Activated CD8-positive, alpha-beta memory T cell treated with anti-CD3 and anti-CD28 coated beads, Interleukin-2, amount 50 U/mL, for 1 hour (primary cell): ENCODE data around the gene DNAH3.
"Not testable (repeated sequence)": the region's sequence is repeated elsewhere in the genome, so short reads cannot be mapped to it uniquely, and the experiment has no call there.

Experiments
- DNase-seq: peaks from one replicate; pipeline ENCODE4 v3.0.0-alpha.2; 2020; ENCODE audit errors: extremely low read depth

Gene DNAH3

DNA sequence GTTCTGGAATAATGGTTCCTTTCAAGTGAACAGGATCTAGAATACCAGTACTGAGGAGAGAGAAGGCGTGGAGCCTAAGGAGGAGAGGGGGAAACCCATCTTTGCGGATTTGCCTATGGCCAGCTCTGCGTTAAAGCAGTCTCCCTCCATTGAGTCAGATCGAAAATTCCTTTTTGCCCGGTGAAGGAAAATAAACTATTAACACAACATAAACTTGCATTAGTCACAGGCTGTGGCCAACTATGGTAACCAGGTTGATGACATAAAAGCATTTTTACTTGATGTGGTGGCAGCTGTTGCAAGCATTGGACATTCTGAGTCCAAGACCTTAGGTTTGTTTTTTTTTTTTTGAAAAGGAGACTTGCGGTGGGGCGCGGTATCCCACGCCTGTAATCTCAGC lies 16.7 kb upstream of the DNAH3 start:
- DNase-seq = no peak

DNA sequence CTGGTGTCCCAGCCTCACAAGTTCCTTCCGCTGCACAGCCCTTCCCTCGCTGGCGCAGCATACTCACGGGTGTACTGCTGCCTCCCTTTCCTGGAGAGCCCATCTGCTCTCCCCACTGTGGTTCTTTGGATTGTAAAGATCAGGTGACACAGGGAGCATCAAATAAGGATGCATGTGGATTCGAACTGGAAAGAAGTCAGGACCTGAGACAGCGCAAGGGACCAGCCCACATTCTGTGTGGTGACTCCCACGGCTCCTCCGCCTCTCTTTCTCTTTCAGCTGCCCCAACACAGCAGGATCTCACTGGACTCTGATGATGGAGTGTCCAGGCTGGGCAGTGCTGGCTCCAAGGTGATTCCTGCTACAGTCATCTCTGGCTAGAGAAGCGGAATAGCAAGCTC lies 15.9 kb upstream of the DNAH3 start:
- no peak for DNase-seq

DNA sequence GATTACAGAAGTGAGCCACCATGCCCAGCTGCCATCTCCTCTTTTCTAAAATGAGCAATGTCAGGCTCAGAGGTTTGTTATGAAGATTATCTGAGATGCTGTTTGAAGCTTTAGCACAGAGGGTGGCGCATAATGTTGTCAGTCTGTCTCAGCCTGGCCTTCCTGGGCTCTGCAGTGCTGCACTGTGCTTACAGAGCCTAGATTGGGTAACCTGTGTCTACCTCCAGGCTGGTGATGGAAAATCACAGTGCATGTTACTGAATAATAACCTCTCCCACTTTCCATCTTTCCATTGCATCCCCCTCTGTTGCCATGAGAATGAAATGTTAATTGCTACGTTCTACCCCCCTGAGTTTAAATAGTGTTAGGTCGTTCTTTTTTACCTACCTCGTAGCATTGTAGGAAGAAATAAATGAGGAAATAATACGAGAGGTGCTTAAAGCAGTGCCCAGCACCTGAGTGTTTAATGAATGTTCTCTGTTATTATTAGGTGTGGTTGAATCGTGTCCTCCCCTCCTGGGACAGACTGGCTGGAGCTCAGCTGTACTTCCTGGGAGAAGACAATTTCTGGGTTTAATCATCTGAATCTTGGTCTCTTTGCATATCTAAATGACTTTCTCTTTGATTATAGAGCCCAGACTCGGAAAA lies 14.0 kb upstream of the DNAH3 start:
- no peak for DNase-seq

DNA sequence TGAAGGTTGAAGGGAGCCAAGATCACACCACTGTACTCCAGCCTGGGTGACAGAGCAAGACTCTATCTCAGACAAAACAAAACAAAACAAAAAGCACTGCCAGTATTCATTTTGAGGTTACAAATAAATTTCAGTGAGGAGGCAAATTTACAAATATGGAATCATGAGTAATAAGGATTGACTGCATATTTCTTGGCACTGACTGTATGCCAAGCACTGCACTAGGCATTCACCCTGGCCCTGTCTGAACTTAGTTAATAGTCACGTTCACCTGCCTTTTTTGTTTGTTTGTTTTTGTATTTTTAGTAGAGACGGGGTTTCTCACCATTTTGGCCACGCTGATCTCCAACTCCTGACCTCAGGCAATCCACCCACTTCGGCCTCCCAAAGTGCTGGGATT lies 12.9 kb upstream of the DNAH3 start:
- no peak for DNase-seq

DNA sequence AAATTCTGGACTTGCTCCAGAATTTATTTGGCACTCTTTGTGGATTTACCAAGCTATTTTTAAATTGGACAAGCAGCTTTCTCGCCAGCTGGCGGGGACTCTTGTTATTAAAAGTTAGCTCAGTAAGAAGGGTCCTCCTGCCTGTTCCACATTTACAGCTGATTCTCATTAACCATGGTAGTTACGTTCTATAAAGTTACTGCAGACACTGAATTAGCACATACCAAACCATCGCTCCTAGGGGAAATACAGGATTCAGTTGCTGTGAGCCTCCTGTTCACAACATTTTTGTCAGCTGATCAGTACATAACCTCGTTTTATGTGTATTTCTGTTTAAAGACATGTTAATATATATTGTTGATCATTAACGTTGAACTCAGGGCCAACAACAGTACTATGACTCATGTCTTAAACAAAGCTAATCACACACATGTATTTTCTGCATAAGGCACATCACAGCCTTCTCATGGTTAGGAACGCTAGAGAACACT lies 12.1 kb upstream of the DNAH3 start:
- no peak for DNase-seq

DNA sequence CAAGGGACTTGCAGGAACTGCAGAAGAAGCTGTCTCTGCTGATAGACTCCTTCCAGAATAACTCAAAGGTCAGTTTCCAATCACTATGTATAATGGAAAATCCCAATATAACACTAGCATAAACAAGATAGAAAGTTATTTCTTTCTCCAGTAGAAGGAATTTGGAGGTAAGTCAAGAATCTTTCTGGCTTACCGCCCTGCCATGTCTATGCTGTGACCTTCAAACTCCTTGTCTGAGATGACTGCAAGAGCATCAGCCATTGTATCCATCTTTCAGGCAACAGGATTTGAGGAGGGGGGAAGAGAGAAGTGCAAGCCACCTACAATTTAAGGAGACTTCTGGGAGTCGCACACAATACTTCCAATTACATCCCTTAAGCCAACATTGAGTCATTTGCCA lies 10.6 kb upstream of the DNAH3 start:
- DNase-seq = no peak

DNA sequence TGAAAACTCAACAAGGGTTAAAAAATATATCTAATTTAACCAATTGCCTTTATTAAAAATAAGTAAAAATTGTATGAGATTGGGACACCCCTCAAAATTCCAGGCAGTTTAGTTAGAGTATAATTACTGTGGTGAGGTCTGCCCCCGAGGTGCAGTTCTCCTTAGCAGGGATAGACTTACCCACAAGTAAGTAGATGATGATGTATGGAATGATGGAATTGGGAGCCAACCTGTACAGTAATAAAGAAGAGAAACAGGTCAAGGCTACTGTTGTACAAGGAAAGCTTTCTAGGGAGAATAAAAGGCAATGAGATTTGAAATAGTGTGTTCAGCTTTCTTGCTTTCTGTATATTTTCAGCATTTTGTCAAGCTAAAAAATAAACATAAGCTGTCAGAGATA lies 9.6 kb upstream of the DNAH3 start:
- no peak for DNase-seq

DNA sequence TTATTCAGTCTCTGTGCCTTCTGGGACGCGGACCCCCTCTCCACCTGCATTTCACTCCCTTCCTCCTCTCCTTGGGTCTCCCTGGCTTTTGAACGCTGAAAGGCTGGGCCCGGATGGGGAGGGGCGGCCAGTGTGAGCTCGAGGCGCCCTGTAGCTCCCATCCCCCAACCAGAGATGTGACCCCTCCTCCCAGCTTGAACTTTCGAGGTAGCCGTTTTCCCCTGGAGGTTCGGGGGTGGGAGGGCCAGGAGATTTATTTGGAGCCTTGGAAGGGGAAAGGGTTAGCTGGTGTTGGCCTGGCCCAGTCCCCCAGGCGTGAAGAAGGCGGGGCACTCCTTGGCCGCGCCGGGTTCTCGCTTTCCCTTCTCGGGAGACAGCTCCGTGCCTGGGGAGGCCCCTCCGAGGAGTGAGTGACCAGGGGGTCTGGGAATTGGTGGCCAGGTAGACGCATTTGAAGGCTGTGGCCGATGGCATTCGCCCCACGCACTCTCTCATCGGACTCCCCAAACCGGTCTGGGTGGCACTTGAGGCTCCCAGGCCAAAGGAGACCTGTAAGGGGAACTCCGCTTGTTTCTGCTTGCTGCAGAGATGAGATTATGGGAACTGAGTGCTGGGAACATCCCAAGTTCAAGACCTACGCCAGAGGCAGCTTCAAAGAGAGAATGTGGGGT lies 8.8 kb upstream of the DNAH3 start:
- no peak for DNase-seq

DNA sequence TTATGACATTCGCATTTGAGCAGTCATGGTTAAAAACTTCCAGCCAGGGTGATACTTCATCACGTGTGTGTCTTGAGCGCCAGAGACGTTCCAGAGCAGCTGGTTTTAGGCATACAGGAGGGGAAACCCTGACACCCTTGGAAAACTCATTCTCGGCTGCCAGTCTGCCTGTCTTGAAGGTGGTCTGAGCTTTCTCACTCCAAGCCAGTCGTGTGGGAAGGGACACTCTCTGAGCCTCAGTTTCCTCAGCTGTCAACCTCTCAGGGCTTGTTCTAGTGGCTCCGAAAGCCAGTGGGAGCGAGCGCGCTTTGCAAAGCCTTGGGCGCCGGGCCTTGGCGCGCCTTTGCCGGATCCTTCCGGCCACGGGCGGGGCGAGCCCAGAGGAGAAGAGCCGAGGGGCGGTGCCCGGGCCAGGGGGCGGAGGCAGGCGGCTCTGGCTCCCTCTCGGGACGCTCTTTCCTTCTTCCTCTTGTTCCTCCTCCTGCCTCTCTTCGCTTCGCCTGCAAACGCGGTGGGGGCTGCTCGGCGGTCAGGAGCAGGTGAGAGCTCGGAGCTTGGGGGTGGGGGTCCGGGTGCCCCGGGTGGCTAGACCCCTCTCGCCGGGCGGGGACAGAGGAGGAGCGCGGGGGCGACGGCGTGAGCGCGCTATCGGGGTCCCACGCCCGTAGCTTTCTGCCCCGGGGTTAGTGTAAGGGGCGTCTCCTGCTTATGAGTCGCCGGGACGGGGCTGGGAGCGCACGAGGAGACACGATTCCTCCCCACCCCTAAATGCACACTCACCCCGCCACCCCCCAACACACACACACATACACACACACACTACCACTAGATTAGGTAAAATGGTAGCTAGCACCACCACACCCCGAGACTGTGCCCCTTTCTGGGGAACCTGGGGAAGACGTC lies 7.8 kb upstream of the DNAH3 start, which contains the start of gene LDAF1:
TSS of gene LDAF1 (plus strand) at position 467 of the 903 bp plus-strand sequence. CDS start 2,509 bp downstream, outside the sequence.
- no peak for DNase-seq

DNA sequence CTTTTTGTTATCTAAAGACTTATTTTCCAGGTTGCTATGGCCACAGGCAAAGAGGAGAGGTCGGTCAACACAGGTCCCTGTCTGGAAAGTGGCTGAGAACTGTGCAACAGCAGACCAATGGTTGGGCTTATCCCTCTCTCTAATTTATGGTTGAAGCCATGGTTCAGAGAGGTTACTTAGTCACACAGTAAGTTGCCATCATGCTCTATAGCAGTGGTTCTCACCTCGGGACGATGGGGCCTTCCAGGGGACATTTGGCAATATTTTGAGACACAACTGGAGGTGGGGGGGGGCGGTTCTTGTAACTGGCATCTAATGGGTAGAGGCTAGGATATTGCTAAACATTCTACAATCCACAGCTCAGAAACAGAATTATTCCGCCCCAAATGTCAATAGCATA lies 7.0 kb upstream of the DNAH3 start:
- no peak for DNase-seq

DNA sequence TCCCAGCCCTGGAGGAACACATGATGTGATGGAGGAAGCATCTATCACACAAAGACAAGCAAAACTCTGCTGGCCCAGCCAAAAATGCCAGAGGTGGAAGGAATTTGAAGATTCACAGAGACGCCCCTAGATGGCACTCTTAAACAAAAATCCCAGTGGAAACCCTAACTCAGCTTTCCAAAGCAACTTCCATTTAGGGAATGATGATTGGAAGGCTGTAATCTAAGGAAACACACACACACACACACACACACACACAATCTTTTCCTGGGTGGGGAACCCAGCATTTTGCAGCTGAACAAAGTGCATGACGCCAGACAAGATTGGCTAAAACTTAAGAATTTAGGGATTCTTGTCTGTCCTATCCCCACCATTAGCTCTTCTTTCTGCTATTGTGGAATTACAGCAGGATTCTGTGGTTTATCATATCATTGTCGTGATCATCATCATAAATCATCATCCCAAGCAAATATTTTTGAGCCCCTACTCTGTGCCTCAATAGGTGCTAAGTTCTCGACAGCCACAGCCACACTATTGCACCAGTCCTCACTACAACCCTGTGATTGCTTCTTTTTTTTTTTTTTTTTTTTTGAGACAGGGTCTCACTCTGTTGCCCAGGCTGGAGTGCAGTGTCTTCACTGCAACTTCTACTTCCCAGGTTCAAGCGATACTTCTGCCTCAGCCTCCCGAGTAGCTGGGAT lies 6.3 kb upstream of the DNAH3 start:
- DNase-seq = no peak

DNA sequence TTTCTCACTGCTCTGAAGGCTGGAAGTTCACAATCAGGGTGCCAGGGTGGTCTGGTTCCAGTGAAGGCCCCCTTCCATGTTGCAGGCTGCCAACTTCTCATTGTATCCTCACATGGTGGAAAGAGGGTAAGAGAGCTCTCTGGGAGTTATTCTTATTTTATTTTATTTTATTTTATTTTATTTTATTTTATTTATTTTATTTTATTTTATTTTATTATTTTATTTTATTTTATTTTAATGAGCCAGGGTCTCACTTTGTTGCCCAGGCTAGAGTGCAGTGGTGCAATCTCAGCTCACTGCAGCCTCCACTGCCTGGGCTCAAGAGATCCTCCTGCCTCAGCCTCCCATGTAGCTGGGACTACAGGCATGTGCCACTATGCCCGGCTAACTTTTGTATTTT lies 5.4 kb upstream of the DNAH3 start:
- DNase-seq = not testable (repeated sequence)

DNA sequence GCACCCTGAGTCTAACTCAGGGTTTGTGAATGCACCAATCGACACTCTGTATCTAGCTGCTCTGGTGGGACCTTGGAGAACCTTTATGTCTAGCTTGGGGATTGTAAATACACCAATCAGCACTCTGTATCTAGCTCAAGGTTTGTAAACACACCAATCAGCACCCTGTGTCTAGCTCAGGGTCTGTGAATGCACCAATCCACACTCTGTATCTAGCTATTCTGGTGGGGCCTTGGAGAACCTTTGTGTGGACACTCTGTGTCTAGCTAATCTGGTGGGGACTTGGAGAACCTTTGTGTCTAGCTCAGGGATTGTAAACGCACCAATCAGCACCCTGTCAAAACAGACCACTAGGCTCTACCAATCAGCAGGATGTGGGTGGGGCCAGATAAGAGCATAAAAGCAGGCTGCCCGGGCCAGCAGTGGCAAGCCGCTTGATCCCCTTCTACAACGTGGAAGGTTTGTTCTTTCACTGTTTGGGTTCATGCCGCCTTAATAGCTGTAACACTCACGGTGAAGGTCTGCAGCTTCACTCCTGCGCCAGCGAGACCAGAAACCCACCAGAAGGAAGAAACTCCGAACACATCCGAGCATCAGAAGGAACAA lies 2.6 kb upstream of the DNAH3 start:
- DNase-seq = not testable (repeated sequence)

DNA sequence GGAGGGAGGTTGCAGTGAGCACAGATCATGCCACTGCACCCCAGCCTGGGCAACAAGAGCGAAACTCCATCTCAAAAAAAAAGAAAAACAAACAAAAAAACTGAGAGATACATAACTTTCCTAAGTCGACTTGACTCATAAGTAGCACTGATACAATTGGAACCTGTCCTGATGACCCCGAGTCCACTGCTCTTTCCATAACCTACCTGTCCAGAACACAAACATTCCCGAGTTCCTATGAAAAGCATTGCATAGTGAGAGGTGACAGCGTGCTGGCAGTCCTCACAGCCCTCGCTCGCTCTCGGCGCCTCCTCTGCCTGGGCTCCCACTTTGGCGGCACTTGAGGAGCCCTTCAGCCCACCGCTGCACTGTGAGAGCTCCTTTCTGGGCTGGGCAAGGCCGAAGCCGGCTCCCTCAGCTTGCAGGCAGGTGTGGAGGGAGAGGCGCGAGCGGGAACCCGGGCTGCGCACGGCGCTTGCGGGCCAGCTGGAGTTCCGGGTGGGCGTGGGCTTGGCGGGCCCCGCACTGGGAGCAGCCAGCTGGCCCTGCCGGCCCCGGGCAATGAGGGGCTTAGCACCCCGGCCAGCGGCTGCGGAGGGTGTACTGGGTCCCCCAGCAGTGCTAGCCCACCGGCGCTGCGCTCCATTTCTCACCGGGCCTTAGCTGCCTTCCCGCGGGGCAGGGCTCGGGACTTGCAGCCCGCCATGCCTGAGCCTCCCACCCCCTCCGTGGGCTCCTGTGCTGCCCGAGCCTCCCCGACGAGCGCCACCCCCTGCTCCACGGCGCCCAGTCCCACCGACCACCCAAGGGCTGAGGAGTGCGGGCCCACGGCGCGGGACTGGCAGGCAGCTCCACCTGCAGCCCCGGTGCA lies 1.7 kb upstream of the DNAH3 start:
- not testable (repeated sequence) for DNase-seq

DNA sequence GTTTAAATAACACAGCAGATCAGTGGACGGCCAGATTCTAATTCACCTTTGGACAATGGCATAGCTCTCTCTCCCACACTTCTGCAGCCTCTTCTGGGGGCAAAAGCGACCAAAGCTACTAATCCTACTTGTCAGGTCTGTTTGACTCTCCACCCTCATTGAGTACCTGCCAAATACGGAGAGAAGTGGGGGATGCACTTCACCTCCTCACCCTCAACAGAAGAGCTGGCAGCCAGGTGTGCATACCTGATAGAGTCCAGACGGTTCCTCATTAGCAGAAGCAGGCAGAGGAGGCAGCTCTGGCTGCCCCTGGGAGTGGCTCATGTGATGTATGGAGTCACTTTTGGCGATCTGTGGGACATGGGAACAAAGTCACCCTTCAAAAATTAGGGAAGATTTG lies 4.9 kb downstream of the DNAH3 start:
- DNase-seq = no peak

DNA sequence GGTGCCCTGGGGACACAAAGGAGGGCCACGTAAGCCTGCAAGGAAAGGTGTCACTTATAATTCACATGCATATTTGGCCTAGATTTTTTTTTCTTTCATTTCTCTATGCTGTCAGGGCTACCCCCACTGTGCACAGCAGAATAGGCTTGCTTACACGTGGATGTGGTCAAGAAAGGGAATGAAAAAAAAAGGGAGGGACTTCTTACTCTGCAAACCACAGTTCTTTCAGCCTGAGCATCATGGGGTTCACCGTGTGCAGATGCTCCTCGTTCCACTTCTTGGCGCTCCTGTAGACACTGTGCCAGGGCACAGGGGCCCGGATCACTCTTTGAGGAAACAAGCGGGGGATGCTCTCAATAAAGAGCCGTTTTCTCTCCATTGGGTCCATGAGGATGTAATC lies 16.6 kb downstream of the DNAH3 start:
- no peak for DNase-seq

DNA sequence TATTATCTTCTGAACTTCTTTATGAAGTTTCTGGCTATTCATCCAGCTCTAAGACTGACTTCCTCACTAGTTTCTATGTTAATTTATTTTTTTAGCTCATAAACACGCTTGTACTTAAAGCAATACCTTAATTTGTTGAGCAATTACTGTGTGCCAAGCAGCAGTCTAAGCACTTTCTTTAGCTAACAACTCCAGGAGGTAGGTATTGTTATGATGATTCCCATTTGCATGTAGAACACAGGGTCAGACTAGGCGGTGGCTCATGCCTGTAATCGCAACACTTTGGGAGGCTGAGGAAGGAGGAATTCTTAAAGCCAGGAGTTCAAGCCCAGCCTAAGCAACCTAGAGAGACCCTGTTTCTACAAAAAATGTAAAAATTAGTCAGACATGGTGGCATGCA lies 19.8 kb downstream of the DNAH3 start:
- no peak for DNase-seq

DNA sequence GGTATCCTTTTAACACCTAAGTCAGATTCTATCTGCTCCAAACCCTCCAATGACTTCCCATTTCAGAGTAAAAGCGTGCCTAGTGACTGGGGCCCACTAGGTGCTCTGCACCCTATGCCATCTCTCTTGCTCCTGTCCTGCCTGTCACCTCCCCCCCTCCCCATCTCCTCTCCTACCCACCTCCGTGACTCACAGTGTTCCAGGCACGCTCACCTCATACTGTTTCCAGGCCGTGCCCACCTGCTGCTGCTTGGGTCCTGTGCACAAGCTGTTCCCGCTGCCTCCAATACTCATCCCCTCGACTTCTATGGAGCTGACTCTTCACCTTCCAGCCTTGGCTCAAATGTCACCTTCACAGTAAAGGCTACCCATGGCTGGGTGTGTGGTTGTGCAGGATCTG lies 21.7 kb downstream of the DNAH3 start:
- DNase-seq = no peak

DNA sequence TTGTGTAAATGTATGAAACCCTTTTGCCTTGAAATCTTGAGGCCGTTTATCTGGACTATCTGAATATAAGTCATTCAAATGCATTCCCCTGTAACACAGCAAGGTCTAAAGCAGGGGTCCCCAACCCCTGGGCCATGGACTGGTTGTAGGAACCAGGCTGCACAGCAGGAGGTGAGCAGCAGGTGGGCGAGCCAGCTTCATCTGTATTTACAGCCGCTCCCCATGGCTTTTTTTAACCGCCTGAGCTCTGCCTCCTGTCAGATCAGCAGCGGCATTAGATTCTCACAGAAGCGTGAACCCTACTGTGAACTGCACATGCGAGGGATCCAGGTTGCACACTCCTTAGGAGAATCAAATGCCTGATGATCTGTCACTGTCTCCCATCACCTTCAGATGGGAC lies 24.1 kb downstream of the DNAH3 start:
- no peak for DNase-seq

DNA sequence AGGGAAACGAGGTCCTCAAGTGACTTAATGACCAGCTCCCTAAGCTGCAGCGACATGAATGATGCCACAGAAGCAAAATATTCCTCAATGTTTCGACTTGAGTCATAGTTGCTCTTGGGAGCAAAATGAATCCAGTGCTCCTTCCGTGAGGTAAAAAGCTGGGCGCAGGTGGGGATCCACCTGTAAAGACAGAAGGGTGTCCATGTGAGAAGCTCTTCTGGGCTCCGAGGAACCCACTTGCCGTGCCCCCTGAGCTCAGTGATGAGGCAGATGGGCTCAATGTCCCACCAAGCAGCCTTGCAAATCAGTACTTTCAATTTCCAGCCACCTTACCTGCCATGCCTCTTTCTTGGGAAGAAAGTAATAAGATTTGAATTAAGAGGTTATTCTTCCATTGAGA lies 25.5 kb downstream of the DNAH3 start:
- no peak for DNase-seq
